GM21825 (cell line): ENCODE measurements around the gene CEP44.

Experiments
- ATAC-seq: cut with Tn5 transposase; IDR thresholded peaks from one replicate; pipeline ENCODE4 v1.9.1; 2021; ENCODE audit warnings: mild to moderate bottlenecking, moderate library complexity; ENCODE audit not compliant: unreplicated experiment

Gene CEP44

DNA sequence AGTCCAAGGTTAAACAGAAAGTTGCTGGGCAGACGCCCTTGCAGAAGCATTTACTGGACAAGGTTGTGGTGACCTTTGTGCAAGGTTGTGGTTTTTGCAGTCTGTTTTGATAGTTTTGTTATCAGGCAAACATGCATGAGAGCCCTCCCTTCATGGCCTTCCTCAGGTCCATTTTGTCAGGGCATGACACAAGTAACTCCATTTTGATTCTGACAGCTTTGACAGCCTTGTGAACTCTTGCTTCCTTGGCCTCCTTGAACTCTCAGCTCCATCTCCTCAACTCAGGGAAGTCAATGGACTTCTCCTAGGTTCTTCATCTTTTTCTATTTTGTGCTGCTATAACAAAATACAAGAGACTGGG, 97.7 kb downstream of the CEP44 start:
- ATAC-seq: no peak
